A673 (cell line): ENCODE data around the gene EFCAB6.

Experiments
- CTCF ChIP-seq: fragments of 300-800, 200-600 bp; sonication (generic); conservative IDR thresholded peaks from 2 replicates; pipeline ENCODE4 v1.5.1; 2017; ENCODE audit warnings: low read depth, mild to moderate bottlenecking, antibody characterized with exemption, low read length, moderate library complexity, mixed read lengths
- EZH2 ChIP-seq: fragments of 200-600 bp; sonication (generic); IDR thresholded peaks from 2 replicates; pipeline ENCODE4 v1.6.1; 2017; ENCODE audit warnings: borderline replicate concordance, low read depth, mild to moderate bottlenecking, mixed read lengths, antibody characterized with exemption, low read length; ENCODE audit not compliant: poor library complexity, severe bottlenecking

- no peak for TF ChIP-seq EZH2
- TF ChIP-seq CTCF: no peak
Observed at GRCh38 chr22:43830931-43831560, 18.9 kb upstream of the EFCAB6 start.
